Posterior vena cava (tissue), 2 donors: ENCODE results near the gene PAXIP1. TPM values are rescaled to one million over a fixed set of nuclear protein-coding genes. Genes with fewer than 3 reads are reported as not detected.

Experiments used
- DNase-seq: peaks from one replicate; pipeline ENCODE4 v3.0.0-alpha.2; 2020; ENCODE audit warnings: low spot score
- intact Hi-C, 2 donors: fragments of 100-400 bp; cut with DNase I; formaldehyde crosslinking; loops; one replicate each; pipeline versions ENCODE4 v1.14.1 to v1.14.2; 2022 to 2023
- total RNA-seq, 2 donors: library from RNA; stranded (reverse); fragmentation: NEBNext Ultra II Directional; extraction: Animal tissue kit (Norgen Biotek cat#: 25700); gene quantifications; one replicate each; pipeline ENCODE4 v1.2.1, GENCODE V29; 2021
- donor health status: DM: yes; HTN: yes; CAD: no.
- donor health status: DM: yes; HTN: yes; CAD: no.

PAXIP1 gene
- total RNA-seq, 2 donors from 2014 or later: 7.0 to 7.4 TPM

DNA sequence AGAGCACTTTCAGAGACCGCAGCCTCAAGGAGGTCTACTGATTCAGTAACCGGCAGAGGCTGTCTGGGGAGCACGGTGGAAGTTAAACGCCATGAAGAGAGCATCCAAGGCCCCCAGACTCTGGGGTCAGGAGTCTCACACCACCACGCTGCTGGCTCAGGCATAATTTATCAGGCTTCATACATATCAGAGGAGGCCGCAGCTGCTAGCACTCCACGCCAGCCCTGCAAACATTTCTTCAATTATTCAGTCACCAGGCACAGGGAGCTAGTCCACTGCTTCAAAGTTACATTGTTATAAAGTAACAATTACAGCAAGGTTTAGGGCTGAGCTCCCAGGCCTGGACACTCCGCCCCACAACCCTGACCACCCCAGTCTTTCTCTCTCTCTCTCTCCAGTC lies 97.8 kb downstream of the PAXIP1 start:
- intact Hi-C loops: no loop called here
- no peak for DNase-seq

- peak; percentile 62 for DNase-seq
- intact Hi-C loops: no loop called here
Observed at GRCh38 chr7:154903083-154903731, 99.7 kb downstream of the PAXIP1 start.

DNA sequence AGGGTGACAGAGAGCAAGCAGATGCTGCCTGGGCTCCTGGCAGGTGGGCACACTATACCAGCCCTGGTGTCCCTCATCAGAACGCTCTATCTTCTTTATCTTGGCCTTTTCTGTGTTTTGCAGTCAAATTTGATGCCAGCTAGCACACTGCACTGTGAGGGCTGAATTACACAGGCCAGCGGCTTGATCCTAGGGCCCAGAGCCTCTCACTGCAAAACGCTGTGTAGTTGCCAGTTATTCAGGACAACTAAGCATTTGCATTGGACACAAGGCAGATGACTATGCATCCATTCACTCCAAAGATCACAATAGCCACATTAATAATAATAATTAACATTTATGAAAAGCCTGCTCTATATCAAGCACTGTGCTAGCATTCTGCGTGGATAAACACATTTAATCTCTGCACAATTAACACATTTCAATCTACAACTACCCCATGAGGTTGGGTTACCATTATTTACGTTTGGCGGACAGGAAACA lies 100.3 kb downstream of the PAXIP1 start:
- intact Hi-C loops: no loop called here
- peak; percentile 45 for DNase-seq

DNA sequence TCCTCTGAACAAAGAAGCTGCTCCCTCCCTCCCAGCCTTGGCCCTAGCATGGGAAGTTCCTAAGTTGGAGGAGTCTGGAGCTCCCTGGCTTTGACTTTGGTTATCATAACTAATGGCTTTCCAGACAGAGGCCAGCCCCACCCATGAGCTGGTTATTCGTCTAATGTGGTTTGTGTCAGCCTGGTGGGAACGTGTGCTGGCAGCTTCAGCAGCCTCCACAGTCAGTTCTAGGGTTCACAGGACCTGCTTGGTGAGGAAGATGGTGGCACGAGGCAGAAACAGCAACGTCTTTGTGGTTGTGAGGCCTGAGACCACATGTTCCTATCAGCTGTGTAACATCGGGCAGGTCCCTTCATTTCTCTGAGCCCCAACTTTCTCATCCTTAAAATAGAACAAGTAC lies 103.1 kb downstream of the PAXIP1 start:
- DNase-seq: no peak
- intact Hi-C loops: no loop called here

- peak; percentile 69 for DNase-seq
- intact Hi-C loops: no loop called here
Observed at GRCh38 chr7:154898973-154899855, 103.7 kb downstream of the PAXIP1 start.

DNA sequence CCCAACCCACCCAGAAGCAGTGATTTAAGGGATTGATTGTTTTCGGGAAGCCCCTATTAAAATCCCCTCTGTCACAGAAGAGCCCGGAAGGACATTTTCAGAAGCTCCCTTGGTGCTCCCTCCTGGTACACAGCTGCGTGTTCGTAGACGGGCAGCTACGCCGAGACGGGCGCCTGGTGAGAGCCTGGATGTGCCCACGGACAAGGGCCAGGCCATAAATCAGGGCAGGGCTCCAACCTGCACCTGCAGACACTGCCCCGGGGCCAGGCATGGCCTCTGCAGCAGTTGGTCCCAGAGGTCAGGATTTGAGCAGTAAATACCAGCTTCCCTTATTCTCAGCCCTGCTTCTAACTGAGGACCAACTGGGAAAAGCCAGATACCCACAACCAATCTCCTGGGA lies 106.8 kb downstream of the PAXIP1 start:
- no peak for DNase-seq
- intact Hi-C loops: no loop called here

Other genes starting within 250 kb of the PAXIP1 start
- not detected for gene HTR5A, start 67.2 kb upstream of the PAXIP1 start, total RNA-seq